Spleen (tissue), 7 donors: ENCODE data around the gene ASCC3.

Source experiments
- POLR2A ChIP-seq, 3 donors: fragments of 450-650 bp; IDR thresholded peaks; one replicate each; pipeline ENCODE4 v1.5.1; 2017; ENCODE audit warnings: antibody characterized with exemption in 3 of 3, mild to moderate bottlenecking in 1 of 3
- POLR2AphosphoS5 ChIP-seq, 3 donors: sonication (generic); formaldehyde crosslinking; IDR thresholded peaks; one replicate each; pipeline ENCODE4 v1.5.1; 2017; ENCODE audit warnings: antibody characterized with exemption in 3 of 3
- TF ChIP-seq, protein P1 (sequence below), 11 experiments: fragments of 200-600 bp in 7 of 11; fragments of 450-650 bp in 4 of 11; sonication (generic) in 4 of 11; IDR thresholded peaks in 8 of 11; conservative IDR thresholded peaks in 3 of 11; 1 replicate in 7 of 11; 2 replicates in 4 of 11; pipeline versions ENCODE4 v1.4.0 to v1.8.0; 2016 to 2021; ENCODE audit warnings: antibody characterized with exemption in 11 of 11, inconsistent platforms in 4 of 11, mild to moderate bottlenecking in 1 of 11
- donor health status: DM: no; HTN: no; CAD: no; lungs with moderate emphysema.
- donor health status: DM: no; HTN: no; CAD: no.
- donor health status: DM: no; HTN: no; CAD: no.

DNA sequence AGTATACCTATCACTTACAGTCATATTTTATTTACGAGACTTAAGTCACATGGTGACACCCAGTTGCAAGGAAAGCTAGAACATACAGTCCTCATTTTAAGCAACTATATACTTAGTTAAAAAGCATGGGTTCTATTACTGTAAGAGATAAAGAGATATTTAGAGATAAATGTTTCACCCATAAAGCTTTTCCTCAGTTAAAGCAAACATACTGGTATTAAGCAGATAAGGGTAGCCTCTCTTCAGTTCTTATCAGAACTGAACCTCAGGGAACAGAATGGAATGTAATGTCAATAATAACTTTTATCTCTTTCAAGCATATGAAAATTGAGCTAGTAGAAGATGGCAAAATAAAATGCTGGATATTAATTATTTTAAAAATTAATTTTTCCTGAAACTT, 9.9 kb upstream of the ASCC3 start:
- TF ChIP-seq POLR2A (IDR thresholded peaks at IDR 0.05), result no peak
- TF ChIP-seq, protein P1, sequence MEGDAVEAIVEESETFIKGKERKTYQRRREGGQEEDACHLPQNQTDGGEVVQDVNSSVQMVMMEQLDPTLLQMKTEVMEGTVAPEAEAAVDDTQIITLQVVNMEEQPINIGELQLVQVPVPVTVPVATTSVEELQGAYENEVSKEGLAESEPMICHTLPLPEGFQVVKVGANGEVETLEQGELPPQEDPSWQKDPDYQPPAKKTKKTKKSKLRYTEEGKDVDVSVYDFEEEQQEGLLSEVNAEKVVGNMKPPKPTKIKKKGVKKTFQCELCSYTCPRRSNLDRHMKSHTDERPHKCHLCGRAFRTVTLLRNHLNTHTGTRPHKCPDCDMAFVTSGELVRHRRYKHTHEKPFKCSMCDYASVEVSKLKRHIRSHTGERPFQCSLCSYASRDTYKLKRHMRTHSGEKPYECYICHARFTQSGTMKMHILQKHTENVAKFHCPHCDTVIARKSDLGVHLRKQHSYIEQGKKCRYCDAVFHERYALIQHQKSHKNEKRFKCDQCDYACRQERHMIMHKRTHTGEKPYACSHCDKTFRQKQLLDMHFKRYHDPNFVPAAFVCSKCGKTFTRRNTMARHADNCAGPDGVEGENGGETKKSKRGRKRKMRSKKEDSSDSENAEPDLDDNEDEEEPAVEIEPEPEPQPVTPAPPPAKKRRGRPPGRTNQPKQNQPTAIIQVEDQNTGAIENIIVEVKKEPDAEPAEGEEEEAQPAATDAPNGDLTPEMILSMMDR (IDR thresholded peaks at IDR 0.05 in 8 of 11, conservative IDR thresholded peaks at IDR 0.05 in 3 of 11), result no peak
- TF ChIP-seq POLR2AphosphoS5 (IDR thresholded peaks at IDR 0.05), result no peak
